HG02571 (cell line): ENCODE data around the gene GP1BB.

Experiments
- ATAC-seq: cut with Tn5 transposase; IDR thresholded peaks from one replicate; pipeline ENCODE4 v1.9.1; 2021; ENCODE audit warnings: mild to moderate bottlenecking, moderate library complexity; ENCODE audit not compliant: unreplicated experiment

Gene GP1BB

DNA sequence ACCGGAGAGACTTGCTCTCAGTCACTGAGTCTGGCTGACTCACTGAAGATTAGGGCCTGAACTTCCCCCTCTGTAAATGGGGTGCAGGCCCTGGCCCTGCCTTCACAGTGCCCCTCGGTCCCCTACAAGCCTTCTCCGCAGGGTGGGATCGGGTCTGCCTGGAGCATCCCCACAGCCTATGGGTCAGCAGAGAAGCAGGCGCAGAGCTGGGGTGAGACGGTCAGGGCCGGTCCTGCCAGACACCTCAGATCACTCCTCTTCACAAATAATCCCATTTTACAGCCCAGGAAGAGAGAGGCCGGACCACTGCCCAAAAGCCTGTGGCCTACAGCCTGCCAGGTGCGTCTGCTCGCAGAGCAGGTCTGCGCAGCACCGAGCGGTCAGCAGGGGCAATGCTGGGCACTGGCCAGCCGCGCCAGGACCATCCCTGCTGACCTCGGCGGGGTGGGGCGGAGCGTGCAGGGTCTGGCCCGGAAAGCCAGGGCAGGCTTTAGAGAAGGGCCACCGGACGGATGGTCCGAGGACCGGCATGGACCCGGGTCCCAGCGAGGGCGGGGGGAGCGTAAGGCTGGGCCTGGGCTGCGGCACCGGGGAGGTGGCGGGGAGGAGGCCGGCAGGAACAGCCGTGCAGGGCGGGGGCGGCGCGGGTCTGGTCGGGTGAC, 9.6 kb upstream of the GP1BB start:
- no peak for ATAC-seq

DNA sequence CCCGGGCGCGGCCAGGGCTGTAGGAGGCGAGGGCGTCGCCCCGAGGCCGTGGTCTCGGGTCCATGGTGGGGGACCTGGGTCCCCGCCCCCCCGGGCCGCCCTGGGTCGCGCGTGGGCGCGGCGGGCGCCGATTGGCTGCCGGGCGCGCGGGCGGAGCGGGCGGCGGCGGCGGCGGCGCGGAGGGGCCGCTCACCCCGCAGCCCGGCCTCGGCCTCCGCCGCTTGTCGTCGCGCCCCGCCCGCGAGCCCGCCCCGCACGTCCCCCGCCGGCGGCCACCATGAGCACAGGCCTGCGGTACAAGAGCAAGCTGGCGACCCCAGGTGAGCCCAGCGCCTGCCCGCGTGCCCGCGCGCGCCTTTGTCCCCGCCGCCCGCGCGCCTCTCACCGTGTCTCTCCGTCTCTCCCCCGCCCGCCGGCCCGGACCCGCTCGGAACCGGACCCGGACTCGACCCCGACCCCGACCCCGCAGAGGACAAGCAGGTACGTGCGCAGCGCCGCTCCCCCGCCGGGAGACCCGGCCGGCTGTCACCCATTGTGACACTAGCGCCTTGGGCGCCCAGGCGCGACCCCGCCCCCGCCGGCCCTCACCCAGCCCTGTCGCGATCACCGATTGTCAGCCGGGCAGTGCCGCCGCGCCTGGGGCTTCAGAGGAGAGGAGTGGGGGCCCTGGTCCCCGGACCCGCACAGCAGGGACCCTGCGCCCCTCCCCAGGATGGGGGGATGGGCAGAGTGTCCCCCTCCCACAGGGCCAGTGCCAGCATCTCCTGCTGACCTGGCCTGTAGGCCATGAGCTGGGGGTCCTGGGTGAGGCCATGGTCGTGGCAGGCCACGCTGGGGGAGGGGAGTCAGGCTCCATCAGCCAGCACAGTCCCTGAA, 8.8 kb upstream of the GP1BB start, which contains the start of gene SEPTIN5:
Gene SEPTIN5, plus strand, starts transcription at position 192 of the 876 bp plus-strand sequence. Its CDS starts 86 bp downstream, at position 278.
- ATAC-seq, result no peak

DNA sequence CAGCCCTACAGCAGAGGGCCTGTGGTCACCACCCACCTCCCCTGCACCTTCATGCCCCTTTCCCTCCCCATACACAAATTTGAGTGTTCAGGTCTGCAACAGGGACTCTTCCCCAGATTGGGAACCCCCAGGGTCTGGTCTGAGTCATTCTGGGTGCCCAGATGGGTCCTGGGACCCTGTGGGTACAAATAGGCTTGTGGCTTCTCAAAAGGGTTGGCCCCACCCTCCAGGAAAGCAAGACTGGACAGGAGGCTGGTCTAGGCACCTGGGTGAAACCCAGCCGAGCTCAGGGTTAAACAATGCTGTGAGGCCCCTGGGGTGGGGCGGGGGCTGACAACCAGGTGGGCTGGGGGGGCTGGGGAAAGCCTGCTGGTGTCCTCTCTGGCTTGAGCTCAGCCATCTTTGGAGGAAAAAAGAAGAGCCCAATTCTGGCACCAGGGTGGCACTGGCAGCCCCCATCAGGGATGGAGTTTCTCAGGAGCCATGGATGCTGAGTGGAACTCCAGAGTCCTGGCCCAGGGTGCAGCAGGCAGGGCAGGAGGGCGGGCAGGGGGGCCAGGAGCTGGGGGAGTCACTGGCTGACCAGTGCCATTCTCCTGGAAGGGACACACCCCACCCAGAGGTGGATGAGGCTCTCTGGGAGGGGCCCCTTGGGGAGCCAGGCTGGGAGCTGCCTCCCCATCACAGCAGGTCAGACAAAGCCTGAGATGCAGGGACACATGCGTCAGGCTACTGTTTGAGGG, 8.0 kb upstream of the GP1BB start:
- ATAC-seq, result no peak

DNA sequence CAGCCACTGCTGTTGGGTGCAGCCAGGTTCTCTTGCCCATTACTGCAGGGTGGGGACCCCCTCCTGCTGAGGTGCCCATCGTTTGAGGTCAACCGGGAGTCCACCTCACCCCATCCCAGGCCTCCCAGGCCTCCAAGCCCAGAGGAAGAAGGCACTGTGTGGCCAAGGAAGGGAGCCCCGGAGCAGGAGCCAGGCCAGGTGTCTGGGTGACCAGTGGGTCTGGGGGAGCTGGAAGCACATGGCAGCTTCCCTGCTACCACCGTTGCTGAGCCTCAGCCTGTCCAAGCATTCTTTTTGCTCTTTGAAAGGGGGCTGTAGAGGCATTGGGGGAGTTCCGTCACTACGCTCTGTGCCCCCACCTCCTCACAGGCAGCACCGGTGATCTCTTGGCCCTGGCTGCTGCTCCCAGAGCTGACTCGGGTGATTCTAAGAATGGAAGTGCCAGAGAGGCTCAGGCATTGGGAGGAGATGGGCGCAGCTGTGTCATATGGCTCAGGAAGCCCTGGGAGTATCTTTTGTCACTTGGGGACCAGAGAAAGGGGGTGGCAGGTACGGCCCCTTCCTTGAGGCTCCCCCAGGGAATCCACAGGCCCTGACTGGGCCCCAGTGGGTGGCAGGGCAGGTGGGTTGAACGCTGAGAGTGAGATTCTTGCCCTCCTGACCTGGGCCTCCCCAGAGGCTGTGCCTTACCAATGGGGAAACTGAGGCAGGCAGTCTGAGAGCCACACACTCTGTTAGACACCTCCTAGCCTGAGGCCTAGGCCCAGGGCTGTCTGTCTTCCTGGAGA, 7.1 kb upstream of the GP1BB start:
- ATAC-seq, result no peak

DNA sequence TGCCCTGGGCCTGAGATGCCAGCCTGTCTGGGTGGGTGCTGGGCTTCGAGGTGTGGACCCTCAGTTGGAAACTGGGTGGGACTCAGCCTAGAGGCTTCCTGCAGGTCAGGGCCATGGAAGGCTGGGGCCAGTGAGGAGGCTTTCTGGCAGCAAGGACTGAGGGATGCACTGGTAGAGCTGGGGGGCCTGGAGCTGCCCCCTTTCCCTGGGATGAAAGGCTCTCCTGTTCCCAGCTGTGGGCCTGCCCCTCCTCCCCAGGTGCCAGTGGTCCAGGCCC, 6.6 kb upstream of the GP1BB start:
- no peak for ATAC-seq

DNA sequence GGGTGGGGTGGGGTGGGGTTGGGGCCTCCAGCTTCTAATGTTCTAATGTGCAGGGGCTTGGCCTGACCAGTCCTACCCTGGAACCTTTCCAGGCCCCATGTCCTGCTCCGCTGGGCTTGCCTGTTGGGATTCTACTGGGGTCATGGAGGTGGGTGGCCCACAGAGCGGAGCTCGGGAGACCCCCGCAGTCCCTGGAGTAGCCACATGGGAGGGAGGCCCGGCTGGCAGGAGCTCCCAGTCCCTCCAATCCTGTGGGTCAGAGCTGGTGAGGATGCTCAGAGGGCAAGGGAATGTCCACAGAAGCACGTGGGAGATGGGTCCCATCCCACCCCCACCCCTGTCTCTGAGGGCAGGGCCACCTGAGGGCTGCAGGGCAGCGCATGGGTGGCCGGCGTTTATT, 6.2 kb upstream of the GP1BB start:
- no peak for ATAC-seq

DNA sequence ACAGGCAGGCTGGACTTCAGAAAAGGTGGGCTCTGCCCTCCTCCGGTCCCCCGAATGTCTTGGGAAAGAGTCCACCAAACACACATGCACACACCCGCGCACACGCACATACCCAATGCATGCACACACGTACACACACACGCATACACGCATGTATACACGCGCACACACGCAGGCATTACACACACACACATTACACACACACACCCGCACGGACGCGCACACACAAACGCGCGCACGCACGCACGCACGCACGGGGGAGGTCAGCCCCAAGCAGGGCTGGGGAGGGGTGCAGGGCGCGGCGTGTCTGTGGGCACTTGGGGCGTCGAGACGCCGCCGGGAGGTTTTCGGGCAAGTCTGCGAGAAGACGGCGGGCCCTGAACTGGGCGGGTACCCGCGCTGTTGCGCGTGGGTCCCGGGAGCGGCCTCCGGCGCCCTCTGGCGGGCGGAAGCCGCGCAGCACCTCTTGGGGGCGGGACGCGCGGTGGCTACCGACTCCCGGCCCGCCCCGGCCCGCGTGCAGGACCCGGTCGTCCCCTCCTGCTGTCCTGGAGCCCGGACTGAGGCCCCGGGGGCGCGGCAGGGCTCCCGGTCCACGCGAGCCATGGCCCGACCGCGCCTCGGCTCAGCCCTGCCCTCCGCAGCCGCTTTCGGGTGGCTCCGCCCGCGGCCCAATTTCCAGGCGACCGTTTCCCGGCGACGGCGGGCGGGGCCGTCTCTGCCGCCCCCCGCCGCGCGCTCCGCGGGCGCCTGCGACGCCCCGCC, 5.5 kb upstream of the GP1BB start:
- ATAC-seq, result no peak

DNA sequence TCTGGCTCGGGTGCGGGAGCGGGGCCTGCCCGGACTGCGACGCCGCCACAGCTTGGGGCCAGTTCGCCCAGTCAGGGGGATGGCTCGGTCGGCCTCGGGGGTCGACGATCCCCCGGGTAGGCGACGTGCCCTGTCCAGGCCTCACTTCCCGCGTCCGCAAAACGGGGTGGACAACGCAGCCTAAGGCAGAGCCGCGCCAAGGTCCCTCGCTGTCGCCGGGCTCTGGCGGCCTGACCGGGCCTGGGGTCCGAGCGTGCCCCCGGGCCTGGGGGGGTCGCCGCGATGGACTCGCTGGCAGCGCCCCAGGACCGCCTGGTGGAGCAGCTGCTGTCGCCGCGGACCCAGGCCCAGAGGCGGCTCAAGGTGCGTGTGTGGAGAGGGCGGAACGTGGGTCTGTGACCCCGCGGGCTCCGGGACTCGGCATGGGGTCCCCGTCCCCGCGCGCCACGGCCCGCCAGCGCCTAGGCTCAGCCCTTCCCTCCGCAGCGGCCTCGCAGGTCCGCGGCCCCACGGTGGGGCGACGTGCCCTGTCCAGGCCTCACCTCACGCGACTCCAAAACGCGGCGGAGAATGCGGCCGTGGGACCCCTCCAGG, 4.8 kb upstream of the GP1BB start:
- ATAC-seq, result no peak

DNA sequence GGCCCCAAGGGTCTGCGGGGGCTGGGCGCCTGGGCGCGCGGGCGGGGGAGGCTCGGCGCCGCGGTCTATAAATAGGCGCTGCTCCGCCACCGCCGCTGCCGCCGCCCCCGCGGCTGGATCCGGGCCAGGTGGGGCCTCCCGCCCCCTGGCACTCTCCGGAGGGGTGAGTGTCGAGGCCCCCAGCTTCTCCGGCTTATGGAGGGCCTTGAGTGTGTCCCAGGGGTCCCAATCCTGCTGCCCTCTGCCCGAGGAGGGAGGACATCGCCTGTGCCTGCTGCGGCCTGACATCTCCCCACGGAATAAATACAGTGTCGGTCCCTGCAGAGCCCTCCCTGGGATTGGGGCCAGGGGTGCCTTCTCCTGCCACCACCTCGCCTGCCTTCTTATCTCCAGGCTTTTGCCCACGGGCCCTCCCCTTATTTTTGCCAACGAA, 4.3 kb upstream of the GP1BB start:
- no peak for ATAC-seq

DNA sequence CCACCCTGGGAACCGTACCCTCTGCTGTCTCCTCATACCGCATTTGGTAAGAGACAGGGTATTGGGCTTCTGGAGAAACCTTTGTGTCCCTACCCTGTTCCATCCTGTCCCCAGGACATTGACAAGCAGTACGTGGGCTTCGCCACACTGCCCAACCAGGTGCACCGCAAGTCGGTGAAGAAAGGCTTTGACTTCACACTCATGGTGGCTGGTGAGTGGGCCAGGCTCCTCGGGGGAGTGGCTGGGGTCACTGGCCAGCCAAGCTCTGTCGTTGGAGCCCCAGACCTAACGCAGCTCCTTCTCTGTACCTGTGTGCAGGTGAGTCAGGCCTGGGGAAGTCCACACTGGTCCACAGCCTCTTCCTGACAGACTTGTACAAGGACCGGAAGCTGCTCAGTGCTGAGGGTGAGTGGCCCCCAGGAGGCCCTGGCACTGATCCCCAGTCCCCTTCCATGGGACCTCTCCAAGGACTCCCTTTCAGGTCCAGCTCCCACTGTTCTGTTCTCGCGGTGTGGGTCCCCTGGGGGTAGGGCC, 3.8 kb upstream of the GP1BB start:
- no peak for ATAC-seq

DNA sequence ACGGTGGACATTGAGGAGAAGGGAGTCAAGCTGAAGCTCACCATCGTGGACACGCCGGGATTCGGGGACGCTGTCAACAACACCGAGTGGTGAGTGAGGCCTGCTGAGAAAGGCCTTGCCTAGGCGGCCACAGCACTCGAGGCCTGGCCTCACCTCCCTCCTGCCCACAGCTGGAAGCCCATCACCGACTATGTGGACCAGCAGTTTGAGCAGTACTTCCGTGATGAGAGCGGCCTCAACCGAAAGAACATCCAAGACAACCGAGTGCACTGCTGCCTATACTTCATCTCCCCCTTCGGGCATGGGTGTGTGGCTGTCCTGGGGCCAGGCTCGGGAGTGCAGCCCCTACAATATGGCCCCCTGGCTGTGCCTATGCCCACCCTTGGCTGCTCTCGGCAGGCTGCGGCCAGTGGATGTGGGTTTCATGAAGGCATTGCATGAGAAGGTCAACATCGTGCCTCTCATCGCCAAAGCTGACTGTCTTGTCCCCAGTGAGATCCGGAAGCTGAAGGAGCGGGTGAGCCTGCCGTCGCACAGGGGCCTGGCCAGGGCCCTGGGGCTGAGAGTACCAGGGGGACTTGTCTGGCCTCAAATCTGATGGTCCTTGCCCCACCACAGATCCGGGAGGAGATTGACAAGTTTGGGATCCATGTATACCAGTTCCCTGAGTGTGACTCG, 3.0 kb upstream of the GP1BB start:
- ATAC-seq, result no peak

DNA sequence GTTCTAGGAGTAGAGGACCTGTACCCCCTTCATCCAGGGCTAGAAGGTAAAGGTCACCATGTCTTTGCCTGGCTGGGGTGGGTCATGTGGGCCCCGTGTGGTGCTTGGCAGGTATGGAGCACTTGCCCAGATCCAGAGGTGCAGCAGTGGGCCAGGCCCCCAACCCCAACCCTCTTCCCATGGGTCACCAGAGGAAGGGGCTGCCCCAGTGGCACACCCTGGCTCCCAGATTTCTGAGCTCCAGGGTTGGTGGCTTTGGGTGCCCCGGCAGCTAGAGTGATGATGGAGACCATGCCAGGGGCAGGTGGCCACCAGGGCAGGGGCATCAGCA, 2.4 kb upstream of the GP1BB start:
- no peak for ATAC-seq

DNA sequence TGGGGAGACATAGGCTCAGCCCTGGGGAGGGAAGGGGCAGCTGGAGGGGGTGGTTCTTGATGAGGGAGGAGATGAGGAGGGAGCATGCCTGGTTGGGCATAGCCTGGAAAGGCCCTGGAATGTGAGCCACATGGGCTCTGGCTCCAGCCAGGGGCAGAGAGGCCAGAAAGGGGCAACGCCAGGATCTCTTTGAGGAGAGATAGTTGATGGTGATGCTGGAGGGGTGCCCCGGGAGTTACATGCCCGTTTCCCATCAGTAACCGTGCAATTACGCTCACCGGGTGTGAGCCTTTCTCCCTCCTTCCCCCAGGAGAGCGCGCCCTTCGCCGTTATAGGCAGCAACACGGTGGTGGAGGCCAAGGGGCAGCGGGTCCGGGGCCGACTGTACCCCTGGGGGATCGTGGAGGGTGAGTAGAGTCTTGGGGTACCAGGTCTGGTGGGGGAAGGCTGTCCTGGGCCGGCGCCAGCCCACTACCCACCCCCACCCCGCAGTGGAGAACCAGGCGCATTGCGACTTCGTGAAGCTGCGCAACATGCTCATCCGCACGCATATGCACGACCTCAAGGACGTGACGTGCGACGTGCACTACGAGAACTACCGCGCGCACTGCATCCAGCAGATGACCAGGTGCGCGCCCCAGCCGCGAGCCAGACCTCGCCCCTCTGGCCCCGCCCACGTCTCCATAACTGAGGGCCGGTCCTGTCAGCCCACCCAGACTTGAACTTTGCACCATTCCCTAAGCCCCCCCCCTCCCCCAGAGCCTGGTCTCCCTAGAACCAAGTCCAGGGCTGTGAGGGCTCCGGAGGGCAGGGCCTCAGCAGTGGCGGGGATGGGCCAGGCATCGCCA, 1.8 kb upstream of the GP1BB start:
- no peak for ATAC-seq

DNA sequence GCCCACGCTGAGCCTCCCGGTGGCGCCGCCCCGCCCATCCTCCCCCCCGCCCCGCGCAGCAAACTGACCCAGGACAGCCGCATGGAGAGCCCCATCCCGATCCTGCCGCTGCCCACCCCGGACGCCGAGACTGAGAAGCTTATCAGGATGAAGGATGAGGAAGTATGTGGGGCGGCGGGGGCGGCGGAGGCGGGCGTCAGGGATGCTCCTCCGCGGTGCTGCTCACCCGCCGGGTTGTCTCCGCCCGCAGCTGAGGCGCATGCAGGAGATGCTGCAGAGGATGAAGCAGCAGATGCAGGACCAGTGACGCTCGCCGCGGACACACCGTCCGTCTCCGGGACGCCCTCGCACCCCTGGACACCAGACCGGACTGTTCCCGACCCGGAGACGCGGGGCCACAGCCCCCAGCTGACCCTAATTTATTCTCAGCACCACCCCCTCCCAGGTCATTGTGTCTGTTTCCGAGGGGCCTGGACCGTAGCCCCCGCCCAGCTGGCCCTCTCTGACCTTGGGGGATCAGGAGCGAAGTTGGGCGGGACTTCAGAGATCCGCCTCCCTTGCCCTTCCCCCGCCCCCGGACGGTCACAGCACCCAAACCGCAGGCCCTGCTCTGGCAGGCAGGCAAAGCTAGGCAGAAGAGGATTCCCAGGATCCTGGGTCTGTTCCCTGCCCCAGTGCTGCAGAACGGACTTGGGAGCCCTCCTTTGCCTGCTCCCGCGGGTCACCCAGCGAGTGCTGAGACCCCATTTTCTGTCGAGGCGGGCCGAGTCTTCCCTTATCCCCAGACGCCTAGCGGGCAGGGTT, 959 bp upstream of the GP1BB start:
- no peak for ATAC-seq

DNA sequence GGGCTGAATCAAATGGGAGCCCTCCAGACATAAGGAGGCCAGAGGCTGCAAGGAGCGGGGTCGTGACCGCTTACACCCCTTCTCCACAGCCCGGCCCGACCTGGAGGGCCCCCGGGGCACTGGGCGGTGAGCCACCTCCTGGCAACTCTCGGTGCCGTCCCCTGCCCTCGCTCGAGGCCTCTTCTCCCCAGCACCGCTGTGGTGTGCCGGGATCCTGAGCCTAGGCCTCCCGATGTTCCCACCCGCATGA, 432 bp upstream of the GP1BB start:
- ATAC-seq, result no peak

DNA sequence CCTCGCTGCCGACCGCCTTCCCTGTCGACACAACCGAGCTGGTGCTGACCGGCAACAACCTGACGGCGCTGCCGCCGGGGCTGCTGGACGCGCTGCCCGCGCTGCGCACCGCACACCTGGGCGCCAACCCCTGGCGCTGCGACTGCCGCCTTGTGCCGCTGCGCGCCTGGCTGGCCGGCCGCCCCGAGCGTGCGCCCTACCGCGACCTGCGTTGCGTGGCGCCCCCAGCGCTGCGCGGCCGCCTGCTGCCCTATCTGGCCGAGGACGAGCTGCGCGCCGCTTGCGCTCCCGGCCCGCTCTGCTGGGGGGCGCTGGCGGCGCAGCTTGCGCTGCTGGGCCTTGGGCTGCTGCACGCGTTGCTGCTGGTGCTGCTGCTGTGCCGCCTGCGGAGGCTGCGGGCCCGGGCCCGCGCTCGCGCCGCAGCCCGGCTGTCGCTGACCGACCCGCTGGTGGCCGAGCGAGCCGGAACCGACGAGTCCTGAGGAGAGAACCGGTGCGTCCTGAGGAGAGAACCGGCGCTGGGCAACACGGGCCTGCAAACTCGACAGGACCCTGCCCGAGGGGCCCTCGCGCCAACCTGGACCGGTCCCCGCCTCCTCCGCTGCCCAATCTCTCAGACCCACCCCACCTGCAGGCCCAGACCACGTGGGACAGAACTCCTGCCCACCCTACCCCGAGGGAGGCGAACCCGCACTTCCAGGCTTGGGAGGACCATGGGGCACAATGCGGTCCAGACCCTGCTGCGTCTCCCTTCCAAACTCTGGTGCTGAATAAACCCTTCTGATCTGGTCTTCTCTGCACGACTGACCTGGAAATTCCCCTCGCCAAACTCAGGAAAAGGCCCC, 866 bp downstream of the GP1BB start:
- ATAC-seq, result no peak
